GM18519 (cell line): ENCODE measurements around the gene TEKTIP1.
"Not testable (repeated sequence)": the region's sequence is repeated elsewhere in the genome, so short reads cannot be mapped to it uniquely, and the experiment has no call there.

Source experiments
- ATAC-seq: cut with Tn5 transposase; IDR thresholded peaks from one replicate; pipeline ENCODE4 v1.9.1; 2021; ENCODE audit warnings: mild to moderate bottlenecking, moderate library complexity; ENCODE audit not compliant: unreplicated experiment, low FRiP score

TEKTIP1 gene

DNA sequence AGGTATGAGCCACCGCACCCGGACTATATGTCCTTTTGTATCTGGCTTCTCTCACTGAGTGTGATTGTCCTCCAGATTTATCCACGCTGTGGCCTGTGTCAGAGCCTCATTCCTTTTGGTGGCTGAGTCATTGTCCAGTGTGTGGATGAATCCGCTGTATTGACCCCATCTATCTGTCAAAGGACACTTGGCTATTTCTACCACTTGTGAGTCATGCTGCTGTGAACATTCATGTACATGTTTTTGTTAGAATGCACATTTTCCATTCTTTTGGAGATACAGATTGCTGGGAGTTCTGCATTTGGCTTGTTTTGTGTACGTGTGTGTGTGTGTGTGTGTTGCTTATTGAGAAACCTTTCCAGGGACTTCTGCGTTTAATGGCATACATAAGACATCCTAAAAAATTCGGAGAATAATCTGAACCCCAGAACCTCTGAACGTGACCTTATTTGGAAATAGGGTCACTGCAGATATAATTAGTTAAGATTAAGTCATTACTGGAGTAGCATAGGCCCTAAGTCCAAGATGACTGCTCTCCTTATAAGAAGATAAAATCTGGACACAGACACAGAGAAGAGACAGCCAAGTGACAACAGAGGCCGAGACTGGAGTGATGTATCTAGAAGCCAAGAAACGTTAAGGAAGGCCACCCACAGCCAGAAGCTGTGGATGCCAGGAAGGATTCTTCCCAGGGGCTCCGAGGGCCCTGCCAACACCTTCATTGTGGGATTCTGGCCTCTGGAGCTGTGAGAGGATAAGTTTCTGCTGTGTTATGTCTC lies 41.4 kb downstream of the TEKTIP1 start:
- no peak for ATAC-seq

DNA sequence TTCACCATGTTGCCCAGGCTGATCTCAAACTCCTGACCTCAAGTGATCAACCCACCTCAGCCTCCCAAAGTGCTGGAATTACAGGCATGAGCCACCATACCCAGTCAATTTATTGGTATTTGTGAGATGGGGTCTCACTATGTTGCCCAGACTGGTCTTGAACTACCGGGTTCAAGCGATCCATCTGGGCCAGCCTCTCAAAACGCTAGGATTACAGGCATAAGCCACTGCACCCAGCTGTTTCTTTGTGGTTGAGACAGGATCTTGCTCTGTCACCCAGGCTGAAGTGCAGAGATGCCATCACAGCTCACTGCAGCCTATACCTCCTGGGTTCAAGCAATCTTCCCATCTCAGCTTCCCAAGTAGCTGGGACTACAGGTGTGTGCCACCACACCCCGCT lies 42.8 kb downstream of the TEKTIP1 start:
- ATAC-seq: not testable (repeated sequence)

- ATAC-seq: not testable (repeated sequence)
Observed at GRCh38 chr19:3584036-3584802, 45.2 kb downstream of the TEKTIP1 start.

DNA sequence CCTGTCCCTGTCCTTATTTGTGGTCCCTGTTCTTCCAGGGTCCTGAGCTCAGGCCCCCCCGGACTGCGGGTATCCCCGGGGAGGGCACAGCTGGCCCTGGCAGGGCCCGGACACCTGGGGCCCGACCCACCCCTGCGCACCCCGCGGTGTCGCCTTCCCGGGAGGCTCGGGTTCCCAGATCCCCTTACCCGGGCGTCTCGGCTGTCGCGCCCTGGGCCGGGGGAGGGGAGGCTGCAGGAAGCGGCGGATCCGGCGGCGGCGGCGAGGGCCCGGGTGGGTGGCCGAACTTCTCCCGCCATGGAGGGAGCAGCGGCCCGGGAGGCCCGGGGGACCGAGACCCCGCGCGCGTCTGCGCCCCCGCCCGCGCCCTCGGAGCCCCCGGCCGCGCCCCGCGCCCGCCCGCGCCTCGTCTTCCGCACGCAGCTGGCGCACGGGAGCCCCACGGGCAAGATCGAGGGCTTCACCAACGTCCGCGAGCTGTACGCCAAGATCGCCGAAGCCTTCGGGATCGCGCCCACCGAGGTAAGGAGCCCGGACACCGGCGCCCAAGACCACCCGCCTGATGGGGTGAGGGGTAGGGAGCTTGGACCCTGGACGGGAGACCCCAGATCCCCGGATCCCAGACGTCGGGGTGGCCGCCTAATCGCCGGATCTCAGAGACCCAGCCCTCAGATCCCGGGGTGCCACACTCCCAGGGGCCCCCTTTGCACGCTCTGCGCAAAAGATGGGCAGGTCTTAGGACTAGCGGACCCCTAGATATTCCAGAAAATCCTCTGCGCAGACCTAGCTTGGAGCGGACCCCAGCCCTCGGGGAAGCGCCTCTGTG lies 46.5 kb downstream of the TEKTIP1 start, which contains the start of gene GIPC3:
Gene GIPC3, plus strand, starts transcription at position 178 of the 826 bp plus-strand sequence. Its CDS starts 120 bp downstream, at position 298.
- no peak for ATAC-seq

DNA sequence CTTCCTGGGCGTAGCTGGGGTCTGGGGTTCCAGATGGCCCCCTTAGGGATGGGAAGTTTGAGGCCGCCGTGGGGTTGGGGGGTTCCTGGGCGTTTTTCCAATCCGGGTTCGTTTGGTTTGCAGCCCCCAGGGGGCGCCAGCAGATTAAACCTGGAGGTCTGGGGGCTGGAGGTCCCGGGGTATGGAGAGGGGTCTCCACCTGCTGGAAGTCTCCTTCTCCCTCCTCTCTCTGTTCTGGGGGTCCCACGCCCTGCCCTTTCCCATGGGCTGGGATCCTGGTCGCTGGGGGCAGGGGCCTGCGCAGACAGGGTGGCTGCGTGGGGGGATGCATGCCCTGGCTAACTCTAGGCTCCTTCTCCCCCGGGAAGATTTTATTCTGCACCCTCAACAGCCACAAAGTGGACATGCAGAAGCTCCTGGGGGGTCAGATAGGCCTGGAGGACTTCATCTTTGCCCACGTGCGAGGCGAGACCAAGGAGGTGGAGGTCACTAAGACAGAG lies 47.2 kb downstream of the TEKTIP1 start:
- ATAC-seq: no peak

DNA sequence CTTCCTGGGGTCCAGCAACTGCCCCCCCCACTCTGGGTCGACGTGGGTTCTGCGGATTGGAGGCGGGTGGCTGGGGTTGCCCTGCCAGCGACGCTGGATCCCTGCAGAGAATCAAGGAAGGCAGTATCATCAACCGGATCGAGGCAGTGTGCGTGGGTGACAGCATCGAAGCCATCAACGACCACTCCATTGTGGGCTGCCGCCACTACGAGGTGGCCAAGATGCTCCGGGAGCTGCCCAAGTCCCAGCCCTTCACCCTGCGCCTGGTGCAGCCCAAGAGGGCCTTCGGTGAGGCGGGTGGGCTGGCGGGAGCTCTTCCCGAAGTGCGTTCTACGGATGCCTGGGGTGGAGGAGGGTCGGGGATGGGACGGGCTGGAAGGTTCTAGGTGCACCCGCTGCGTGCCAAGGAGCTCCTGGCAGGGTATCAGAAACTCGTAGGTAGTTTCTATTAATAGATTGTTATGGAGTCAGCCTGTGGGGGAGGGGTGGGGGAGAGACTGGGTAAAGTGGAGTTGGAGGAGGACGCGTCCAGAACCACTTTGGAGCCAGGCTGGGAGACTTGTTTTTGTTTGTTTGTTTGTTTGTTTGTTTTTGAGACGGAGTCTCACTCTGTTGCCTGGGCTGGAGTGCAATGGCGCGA lies 47.9 kb downstream of the TEKTIP1 start:
- no peak for ATAC-seq

- ATAC-seq: no peak
Observed at GRCh38 chr19:3589439-3589838, 50.5 kb downstream of the TEKTIP1 start.

- ATAC-seq: no peak
Observed at GRCh38 chr19:3589949-3590348, 51.0 kb downstream of the TEKTIP1 start.

DNA sequence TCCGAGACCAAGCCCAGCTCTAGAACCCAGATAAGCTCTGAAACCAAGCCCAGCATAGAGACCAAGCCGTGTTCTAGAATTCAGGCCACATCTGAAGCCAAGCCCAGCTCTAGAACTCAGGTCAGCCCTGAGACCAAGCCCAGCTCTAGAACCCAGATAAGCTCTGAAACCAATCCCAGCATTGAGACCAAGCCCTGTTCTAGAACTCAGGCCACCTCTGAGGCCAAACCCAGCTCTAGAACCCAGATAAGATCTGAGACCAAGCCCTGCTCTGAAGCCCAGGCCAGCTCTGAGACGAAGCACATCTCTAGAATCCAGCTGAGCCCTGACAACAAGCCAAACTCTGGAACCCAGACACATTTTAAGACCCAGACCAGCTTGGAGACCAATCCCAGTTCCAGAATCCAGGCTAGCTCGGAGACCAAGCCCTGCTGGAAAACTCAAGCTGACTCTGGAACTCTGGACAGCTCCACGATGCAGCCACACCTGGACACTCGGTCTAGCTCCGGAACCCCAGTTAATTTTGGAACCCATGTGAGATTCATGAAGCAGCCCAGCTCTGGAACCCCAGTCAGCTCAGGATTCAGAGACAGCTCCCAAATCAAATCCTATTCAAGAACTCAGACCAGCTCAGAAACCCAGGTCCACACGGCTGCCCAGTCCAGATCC lies 52.2 kb downstream of the TEKTIP1 start:
- ATAC-seq: no peak

DNA sequence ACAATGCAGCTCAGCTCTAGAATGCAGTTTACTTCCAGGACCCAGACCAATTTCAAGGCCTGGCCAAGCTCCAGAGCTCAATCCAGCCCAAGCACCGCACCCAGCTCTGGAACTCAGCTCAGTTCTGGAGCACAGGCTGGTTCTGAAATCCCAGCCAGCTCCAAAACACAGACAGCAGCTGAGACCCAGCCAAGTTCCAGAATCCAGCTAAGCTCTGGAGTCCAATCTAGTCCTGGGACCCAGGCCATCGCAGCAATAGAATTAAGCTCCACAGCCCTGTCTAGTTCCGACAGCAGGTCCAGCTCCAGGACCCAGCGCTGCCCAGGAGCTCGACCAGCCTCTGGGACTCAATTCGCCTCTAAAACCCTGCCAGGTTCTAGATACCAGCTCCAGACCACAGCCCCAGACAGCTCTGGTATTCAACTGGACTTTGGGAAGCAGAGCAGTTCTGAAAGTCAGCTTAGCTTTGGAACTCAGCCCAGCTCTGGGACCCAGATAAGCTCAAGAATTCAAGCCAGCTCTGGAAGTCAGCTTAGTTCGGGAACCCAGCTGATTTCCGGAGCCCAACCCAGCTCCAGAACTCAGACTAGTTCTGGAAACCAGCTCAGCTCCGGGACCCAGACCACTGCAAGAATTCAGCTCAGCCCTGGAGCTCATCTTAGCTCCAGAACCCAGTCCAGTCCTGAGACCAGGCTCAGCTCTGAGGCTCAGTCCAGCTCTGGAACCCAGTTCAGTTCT lies 53.1 kb downstream of the TEKTIP1 start:
- ATAC-seq: no peak

DNA sequence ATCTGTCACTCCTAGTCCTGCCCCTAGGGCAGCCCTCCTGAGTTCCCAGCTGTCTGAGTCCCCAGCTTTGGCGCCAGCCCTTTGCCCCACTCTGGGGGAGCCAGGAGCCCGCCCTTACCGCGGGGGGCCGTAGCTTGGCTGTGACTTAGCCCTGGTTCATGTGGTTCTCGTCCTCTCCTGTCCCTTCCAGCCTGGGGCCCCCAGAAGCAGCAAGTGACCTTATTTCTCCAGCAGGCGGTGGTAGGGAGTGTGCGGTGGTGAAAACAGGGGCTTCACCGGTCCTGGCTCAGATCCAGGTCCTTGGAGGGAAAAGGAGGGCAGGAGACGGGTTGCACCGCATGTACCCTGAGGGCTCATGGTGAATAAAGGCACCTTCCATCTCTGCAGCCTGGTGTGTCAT lies 54.2 kb downstream of the TEKTIP1 start:
- ATAC-seq: no peak
